Measurements from ENCODE around the gene LRIF1. TPM values are rescaled to one million over a fixed set of nuclear protein-coding genes. Genes with fewer than 3 reads are reported as not detected.
A peak's percentile ranks its signal among the peaks of the same experiment; 100 is the strongest.

Gene LRIF1
- total RNA-seq, 1 donor from 2014 or later: 12.1 TPM

- no peak for TF ChIP-seq CTCF (conservative IDR thresholded peaks at IDR 0.05; ENCODE audit: low read depth, low read length)
- DNase-seq (ENCODE audit: low read depth): no peak
- H3K4me3 ChIP-seq (ENCODE audit: low read depth, low read length): no peak overlapping the region
Observed at GRCh38 chr1:110982320-110982719, 18.6 kb upstream of the LRIF1 start.

GRCh38 chr1:110979154-110979553 is 15.4 kb upstream of the LRIF1 start:
- no peak for DNase-seq (ENCODE audit: low read depth)
- no peak for TF ChIP-seq CTCF (conservative IDR thresholded peaks at IDR 0.05; ENCODE audit: low read depth, low read length)
- no peak overlapping the region for H3K4me3 ChIP-seq (ENCODE audit: low read depth, low read length)

- no peak overlapping the region for H3K4me3 ChIP-seq (ENCODE audit: low read depth, low read length)
- no peak for TF ChIP-seq CTCF (conservative IDR thresholded peaks at IDR 0.05; ENCODE audit: low read depth, low read length)
- no peak for DNase-seq (ENCODE audit: low read depth)
Observed at GRCh38 chr1:110976089-110976488, 12.4 kb upstream of the LRIF1 start.

GRCh38 chr1:110975265-110975664 is 11.5 kb upstream of the LRIF1 start:
- DNase-seq (ENCODE audit: low read depth): no peak
- TF ChIP-seq CTCF (conservative IDR thresholded peaks at IDR 0.05; ENCODE audit: low read depth, low read length): no peak
- H3K4me3 ChIP-seq (ENCODE audit: low read depth, low read length): no peak overlapping the region

GRCh38 chr1:110967256-110967655 is 3.5 kb upstream of the LRIF1 start:
- no peak for DNase-seq (ENCODE audit: low read depth)
- TF ChIP-seq CTCF (conservative IDR thresholded peaks at IDR 0.05; ENCODE audit: low read depth, low read length): no peak
- H3K4me3 ChIP-seq (ENCODE audit: low read depth, low read length): no peak overlapping the region

GRCh38 chr1:110964455-110964903 is 757 bp upstream of the LRIF1 start:
- TF ChIP-seq CTCF (conservative IDR thresholded peaks at IDR 0.05; ENCODE audit: low read depth, low read length): no peak
- peak overlapping the region; percentile 77 for H3K4me3 ChIP-seq (ENCODE audit: low read depth, low read length)
- DNase-seq (ENCODE audit: low read depth): no peak

- TF ChIP-seq CTCF (conservative IDR thresholded peaks at IDR 0.05; ENCODE audit: low read depth, low read length): peak; percentile 11
- DNase-seq (ENCODE audit: low read depth): peak; percentile 35
- H3K4me3 ChIP-seq (ENCODE audit: low read depth, low read length): peak overlapping the region; percentile 77
Observed at GRCh38 chr1:110962892-110963690, 631 bp downstream of the LRIF1 start.

Measured in epithelial cell of proximal tubule (primary cell).